COR-L47 (cell line): ENCODE measurements around the gene IGFBP2.

ENCODE experiments used
- DNase-seq: peaks from one replicate; lab custom pipeline; 2025; lab: John Stamatoyannopoulos, UW

IGFBP2 gene

DNA sequence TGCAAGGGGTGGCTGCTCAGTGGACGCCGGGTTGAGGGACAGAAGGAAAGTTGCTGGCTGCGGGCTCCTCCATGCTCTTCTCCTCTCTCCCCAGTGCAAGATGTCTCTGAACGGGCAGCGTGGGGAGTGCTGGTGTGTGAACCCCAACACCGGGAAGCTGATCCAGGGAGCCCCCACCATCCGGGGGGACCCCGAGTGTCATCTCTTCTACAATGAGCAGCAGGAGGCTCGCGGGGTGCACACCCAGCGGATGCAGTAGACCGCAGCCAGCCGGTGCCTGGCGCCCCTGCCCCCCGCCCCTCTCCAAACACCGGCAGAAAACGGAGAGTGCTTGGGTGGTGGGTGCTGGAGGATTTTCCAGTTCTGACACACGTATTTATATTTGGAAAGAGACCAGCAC, 30.6 kb downstream of the IGFBP2 start:
- DNase-seq: no peak

DNA sequence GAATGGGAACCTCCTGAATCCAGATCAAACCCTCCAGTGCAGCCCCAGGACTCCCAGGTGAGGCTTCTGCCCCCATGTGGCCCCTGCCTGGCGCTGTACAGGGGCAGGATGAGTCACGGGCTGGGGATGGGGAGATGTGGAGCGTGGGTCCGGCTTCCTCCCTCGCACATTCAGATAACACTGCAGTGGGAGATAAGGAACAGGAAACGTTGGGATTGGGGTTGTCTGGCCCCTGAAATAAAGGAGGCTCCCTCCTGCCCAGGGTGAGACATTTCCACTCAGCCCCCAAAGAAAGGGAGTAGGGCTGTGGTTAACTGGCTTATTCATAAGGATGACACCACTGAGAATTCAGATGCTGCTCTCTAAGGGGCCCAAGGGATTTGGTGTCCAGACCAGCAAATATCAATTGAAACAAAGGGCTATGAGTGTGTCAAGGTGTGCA, 31.4 kb downstream of the IGFBP2 start:
- DNase-seq: no peak

GRCh38 chr2:216665242-216665641, 32.0 kb downstream of the IGFBP2 start:
- no peak for DNase-seq

- DNase-seq: no peak
Observed at GRCh38 chr2:216665717-216666116, 32.5 kb downstream of the IGFBP2 start.

- peak; percentile 63 for DNase-seq
Observed at GRCh38 chr2:216666461-216667233, 33.4 kb downstream of the IGFBP2 start.

- DNase-seq: no peak
Observed at GRCh38 chr2:216670266-216671080, 37.3 kb downstream of the IGFBP2 start.

- no peak for DNase-seq
Observed at GRCh38 chr2:216671081-216671411, 37.8 kb downstream of the IGFBP2 start.

GRCh38 chr2:216671791-216672343, 38.6 kb downstream of the IGFBP2 start:
- DNase-seq: no peak

DNA sequence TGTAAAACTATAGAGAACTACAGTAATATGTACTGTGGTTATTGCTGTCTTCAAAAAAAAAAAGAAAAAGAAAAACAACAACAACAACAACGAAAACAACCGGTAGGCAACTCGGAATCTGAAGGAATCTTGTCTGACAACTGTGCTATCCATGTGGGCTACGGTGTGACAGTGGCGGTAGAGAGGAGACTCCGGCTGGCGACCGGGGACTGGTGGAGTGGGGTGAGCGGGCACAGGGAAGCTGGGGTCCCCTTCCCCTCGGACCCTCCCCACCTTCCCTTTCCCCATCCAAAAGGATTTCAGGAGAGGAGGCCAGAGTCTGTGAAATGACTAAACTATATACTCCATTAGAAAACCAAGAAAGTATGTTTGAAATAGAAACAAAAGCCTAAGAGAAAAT, 39.2 kb downstream of the IGFBP2 start:
- no peak for DNase-seq

DNA sequence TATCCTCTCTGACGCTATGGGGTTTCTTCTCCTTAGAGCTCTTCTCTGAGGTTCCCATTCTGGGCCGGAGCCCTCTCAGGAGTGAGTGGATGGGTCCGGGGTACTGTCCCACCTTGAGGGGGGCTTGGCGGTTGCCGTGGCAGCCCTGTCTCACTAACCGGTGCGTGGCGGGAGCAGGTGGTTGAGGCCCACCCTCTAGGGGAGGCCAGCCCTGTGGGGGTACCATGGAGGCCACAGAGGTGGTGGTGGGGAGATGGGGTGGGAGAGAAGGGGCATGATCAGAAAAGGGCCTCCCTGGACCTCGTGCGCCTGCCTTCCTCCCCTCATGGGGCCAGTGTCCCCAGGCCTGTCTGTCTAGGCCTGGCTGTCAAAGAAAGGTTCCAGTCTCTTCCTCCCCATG, 39.8 kb downstream of the IGFBP2 start:
- DNase-seq: no peak

DNA sequence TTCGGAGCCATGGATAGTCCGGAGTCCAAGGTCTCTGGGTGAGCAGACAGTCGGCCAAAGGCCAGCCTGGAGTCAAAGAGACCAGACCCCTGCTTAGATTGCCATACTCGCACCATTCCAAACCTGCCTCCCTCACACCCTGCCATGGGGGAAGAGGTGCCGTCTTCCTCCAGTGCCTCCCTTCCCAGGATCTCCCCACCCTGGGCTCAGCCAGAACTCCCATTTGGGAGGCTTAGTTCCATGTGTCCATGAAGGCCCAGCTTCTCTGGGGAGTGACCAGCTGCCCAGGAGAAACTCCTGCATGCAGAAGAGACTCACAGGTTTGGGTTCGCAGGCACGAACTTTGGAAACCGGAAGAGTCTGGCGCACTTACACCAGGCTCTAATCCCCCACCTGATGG, 40.4 kb downstream of the IGFBP2 start:
- DNase-seq: no peak

- DNase-seq: no peak
Observed at GRCh38 chr2:216674376-216674775, 41.2 kb downstream of the IGFBP2 start.

- DNase-seq: no peak
Observed at GRCh38 chr2:216676630-216677029, 43.4 kb downstream of the IGFBP2 start.

- DNase-seq: no peak
Observed at GRCh38 chr2:216677439-216678097, 44.3 kb downstream of the IGFBP2 start.

DNA sequence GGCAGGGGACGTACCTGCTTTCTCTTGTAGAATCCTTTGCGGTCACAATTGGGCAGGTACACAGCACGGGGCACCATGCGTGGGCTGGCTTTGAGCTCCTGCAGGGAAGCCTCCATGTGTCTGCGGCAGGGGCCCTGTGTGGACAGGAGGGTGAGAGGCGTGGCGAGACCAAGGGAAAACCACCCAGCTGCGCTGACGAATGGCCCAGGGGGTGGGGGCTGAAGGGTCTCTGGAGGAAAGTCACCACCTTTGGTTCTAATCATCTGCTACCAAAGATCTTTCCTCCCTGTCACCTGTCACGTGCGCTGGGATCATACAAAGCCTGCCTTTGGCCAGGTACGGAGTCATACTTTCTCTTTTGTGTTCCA, 44.9 kb downstream of the IGFBP2 start:
- DNase-seq: no peak

- no peak for DNase-seq
Observed at GRCh38 chr2:216678813-216679657, 45.8 kb downstream of the IGFBP2 start.

GRCh38 chr2:216679658-216680024, 46.4 kb downstream of the IGFBP2 start:
- DNase-seq: no peak

GRCh38 chr2:216680951-216681629, 47.9 kb downstream of the IGFBP2 start:
- no peak for DNase-seq

DNA sequence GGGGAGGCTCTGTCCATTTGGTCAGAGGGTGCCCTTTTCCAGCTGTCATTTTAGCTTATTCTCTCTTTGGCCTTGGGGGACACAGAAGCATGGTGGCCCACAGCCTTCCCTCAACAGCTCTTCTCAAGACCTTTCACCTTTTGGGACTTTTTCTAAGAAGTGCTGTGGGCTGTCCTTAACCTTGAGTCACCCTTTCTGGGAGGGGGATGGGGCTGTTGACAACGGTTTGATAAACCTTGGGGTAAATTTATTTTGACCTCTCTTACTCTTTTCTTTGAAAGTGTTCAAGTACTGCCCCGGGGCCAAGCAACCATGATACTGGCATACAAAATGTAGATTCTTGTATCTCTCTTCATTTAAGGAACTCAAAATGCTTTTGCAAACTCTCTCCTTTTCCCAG, 48.5 kb downstream of the IGFBP2 start:
- DNase-seq: no peak

- no peak for DNase-seq
Observed at GRCh38 chr2:216683846-216684245, 50.6 kb downstream of the IGFBP2 start.

DNA sequence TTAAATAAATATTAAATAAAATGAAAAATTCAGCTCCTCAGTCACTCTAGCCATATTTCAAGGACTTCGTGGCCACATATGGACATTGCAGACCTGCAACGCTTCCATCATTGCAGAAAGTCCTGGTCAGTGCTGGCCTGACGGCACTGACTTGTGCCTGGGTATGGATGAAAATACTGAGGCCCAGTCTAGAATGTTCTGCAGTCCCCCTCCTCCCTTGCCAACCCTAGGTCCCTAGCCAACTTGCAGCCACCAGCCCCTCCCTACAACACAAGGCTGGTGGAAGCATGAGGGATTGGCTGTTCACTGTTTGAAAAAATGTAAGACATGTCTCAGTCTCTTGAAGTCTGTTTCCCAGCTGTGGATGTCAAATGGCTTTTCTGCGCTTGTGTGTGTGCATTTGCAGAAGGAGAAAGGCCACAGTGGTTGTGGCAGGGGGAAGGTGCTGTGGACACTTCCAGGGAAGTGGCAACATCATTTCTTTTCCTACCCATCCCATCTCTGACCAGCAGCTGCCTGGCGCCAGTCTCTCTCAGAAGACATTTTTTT, 52.2 kb downstream of the IGFBP2 start:
- DNase-seq: no peak
